GM12878 (cell line): Measurements from ENCODE around the gene TTLL8.

Source experiments
- CBFB ChIP-seq: IDR thresholded peaks from 2 replicates; pipeline ENCODE4 v1.6.1; 2016; ENCODE audit warnings: antibody characterized with exemption, low read depth
- FOS ChIP-seq: IDR thresholded peaks from 3 replicates; pipeline ENCODE4 v1.6.1; 2011; ENCODE audit warnings: borderline replicate concordance; ENCODE audit not compliant: insufficient read length; ENCODE audit errors: extremely low read depth
- FOXK2 ChIP-seq: fragments of 450-650 bp; IDR thresholded peaks from 2 replicates; pipeline ENCODE4 v1.6.1; 2017; ENCODE audit warnings: mild to moderate bottlenecking, moderate library complexity
- YY1 ChIP-seq: IDR thresholded peaks from 2 replicates; pipeline ENCODE4 v1.6.1; 2011; ENCODE audit warnings: low read depth, mild to moderate bottlenecking, low read length
- ZNF207 ChIP-seq: fragments of 450-650 bp; IDR thresholded peaks from 2 replicates; pipeline ENCODE4 v1.6.1; 2014; ENCODE audit warnings: antibody characterized with exemption, mild to moderate bottlenecking, borderline replicate concordance
- ZNF24 ChIP-seq: fragments of 450-650 bp; IDR thresholded peaks from 2 replicates; pipeline ENCODE4 v1.6.1; 2017; ENCODE audit warnings: antibody characterized with exemption, mild to moderate bottlenecking
- TF ChIP-seq, protein P1 (sequence below), 3 experiments: IDR thresholded peaks in 2 of 3; conservative IDR thresholded peaks in 1 of 3; 2 replicates each; pipeline ENCODE4 v1.5.1; 2011; ENCODE audit warnings: low read depth in 3 of 3, low read length in 3 of 3, mild to moderate bottlenecking in 3 of 3, control low read depth in 2 of 3, moderate library complexity in 2 of 3, inconsistent platforms in 1 of 3, mixed read lengths in 1 of 3; ENCODE audit not compliant: control insufficient read depth in 2 of 3, insufficient read depth in 1 of 3; ENCODE audit errors: extremely low read depth in 1 of 3
- TF ChIP-seq, protein P2 (sequence below): IDR thresholded peaks from 2 replicates; pipeline ENCODE4 v1.6.1; 2012; ENCODE audit warnings: improper control_type of control experiment, low read depth, low read length; ENCODE audit not compliant: insufficient replicate concordance
- TF ChIP-seq, protein P3 (sequence below): fragments of 450-650 bp; IDR thresholded peaks from 2 replicates; pipeline ENCODE4 v1.6.1; 2017; ENCODE audit warnings: mild to moderate bottlenecking, low read depth, inconsistent platforms; ENCODE audit not compliant: poor library complexity, severe bottlenecking

DNA sequence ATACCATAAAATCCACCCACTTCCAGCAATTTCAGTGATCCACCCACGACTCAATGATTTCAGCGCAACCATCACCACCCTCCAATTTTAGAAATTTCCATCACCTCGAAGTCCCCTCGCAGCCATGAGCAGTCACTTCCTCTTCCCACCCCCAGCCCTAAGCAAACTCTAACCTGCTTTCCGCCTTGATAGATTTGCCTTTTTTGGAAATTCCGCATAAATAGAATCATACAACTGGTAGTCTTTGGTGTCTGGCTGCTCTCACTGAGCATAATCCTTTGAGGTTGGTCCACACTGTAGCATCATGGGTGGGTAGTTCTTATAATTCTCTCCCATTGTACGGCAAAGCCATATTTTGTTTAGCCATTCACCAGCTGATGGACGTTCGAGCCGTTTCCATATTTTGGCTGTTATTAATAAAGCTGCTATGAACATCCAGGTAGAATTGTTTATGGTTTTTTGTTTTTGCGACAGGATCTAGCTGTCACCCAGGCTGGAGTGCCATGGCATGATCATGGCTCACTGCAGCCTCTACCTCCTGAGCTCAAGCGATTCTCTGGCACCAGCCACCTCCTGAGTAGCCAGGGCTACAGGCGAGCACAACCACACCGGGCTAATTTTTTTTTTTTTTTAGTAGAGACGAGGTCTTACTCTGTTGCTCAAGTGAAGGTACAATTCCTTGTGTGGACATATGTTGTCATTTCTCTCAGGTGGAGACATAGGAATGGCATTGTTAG, 81.5 kb downstream of the TTLL8 start:
- TF ChIP-seq, protein P1, sequence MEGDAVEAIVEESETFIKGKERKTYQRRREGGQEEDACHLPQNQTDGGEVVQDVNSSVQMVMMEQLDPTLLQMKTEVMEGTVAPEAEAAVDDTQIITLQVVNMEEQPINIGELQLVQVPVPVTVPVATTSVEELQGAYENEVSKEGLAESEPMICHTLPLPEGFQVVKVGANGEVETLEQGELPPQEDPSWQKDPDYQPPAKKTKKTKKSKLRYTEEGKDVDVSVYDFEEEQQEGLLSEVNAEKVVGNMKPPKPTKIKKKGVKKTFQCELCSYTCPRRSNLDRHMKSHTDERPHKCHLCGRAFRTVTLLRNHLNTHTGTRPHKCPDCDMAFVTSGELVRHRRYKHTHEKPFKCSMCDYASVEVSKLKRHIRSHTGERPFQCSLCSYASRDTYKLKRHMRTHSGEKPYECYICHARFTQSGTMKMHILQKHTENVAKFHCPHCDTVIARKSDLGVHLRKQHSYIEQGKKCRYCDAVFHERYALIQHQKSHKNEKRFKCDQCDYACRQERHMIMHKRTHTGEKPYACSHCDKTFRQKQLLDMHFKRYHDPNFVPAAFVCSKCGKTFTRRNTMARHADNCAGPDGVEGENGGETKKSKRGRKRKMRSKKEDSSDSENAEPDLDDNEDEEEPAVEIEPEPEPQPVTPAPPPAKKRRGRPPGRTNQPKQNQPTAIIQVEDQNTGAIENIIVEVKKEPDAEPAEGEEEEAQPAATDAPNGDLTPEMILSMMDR (IDR thresholded peaks at IDR 0.05 in 2 of 3, conservative IDR thresholded peaks at IDR 0.05 in 1 of 3; ENCODE audit: control insufficient read depth in 2 of 3, extremely low read depth in 1 of 3, insufficient read depth in 1 of 3, low read depth in 3 of 3, low read length in 3 of 3) = no peak
- TF ChIP-seq, protein P2, sequence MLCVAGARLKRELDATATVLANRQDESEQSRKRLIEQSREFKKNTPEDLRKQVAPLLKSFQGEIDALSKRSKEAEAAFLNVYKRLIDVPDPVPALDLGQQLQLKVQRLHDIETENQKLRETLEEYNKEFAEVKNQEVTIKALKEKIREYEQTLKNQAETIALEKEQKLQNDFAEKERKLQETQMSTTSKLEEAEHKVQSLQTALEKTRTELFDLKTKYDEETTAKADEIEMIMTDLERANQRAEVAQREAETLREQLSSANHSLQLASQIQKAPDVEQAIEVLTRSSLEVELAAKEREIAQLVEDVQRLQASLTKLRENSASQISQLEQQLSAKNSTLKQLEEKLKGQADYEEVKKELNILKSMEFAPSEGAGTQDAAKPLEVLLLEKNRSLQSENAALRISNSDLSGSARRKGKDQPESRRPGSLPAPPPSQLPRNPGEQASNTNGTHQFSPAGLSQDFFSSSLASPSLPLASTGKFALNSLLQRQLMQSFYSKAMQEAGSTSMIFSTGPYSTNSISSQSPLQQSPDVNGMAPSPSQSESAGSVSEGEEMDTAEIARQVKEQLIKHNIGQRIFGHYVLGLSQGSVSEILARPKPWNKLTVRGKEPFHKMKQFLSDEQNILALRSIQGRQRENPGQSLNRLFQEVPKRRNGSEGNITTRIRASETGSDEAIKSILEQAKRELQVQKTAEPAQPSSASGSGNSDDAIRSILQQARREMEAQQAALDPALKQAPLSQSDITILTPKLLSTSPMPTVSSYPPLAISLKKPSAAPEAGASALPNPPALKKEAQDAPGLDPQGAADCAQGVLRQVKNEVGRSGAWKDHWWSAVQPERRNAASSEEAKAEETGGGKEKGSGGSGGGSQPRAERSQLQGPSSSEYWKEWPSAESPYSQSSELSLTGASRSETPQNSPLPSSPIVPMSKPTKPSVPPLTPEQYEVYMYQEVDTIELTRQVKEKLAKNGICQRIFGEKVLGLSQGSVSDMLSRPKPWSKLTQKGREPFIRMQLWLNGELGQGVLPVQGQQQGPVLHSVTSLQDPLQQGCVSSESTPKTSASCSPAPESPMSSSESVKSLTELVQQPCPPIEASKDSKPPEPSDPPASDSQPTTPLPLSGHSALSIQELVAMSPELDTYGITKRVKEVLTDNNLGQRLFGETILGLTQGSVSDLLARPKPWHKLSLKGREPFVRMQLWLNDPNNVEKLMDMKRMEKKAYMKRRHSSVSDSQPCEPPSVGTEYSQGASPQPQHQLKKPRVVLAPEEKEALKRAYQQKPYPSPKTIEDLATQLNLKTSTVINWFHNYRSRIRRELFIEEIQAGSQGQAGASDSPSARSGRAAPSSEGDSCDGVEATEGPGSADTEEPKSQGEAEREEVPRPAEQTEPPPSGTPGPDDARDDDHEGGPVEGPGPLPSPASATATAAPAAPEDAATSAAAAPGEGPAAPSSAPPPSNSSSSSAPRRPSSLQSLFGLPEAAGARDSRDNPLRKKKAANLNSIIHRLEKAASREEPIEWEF = no peak
- TF ChIP-seq FOXK2 (no peak), CBFB (no peak), YY1 (peak; percentile 44; the same call in 1 of the 2 replicates), FOS (no peak), ZNF24 (no peak), ZNF207 (no peak)
- TF ChIP-seq, protein P3, sequence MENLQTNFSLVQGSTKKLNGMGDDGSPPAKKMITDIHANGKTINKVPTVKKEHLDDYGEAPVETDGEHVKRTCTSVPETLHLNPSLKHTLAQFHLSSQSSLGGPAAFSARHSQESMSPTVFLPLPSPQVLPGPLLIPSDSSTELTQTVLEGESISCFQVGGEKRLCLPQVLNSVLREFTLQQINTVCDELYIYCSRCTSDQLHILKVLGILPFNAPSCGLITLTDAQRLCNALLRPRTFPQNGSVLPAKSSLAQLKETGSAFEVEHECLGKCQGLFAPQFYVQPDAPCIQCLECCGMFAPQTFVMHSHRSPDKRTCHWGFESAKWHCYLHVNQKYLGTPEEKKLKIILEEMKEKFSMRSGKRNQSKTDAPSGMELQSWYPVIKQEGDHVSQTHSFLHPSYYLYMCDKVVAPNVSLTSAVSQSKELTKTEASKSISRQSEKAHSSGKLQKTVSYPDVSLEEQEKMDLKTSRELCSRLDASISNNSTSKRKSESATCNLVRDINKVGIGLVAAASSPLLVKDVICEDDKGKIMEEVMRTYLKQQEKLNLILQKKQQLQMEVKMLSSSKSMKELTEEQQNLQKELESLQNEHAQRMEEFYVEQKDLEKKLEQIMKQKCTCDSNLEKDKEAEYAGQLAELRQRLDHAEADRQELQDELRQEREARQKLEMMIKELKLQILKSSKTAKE = no peak
